ENCODE results near the gene POU3F3. TPM values are rescaled to one million over a fixed set of nuclear protein-coding genes. Genes with fewer than 3 reads are reported as not detected.
A peak's percentile ranks its signal among the peaks of the same experiment; 100 is the strongest.

Gene POU3F3
- total RNA-seq, 6 donors from 2014 or later, result not detected

GRCh38 chr2:104854498-104855220 is 744 bp downstream of the POU3F3 start:
- Histone ChIP-seq H3K36me3 (no peaks in the 10 kb centered on the region), H3K4me3 (peak overlapping the region in 1 of 4 donors; percentile 16), H3K27ac (no peak overlapping the region), H3K4me1 (peaks cover 39 to 65% (median 44%) of the 10 kb centered on the region in 4 donors), H3K9me3 (no peaks in the 10 kb centered on the region), H3K27me3 (peaks cover 0 to 81% (median 52%) of the 10 kb centered on the region in 4 donors)
- DNase-seq (peak in 1 of 2 donors; percentile 72), ATAC-seq (ENCODE audit: low FRiP score in 2 of 2) (no peak)
- TF ChIP-seq POLR2AphosphoS5 (IDR thresholded peaks at IDR 0.05) (no peak), POLR2A (IDR thresholded peaks at IDR 0.05) (no peak)
- 7 to 13% methylated on average over 33 to 36 of the region's 48 CpGs for WGBS, 2 donors

GRCh38 chr2:104855221-104856085 is 1.5 kb downstream of the POU3F3 start:
- ATAC-seq (ENCODE audit: low FRiP score in 2 of 2), result no peak
- Histone ChIP-seq H3K27me3 (peaks cover 0 to 81% (median 49%) of the 10 kb centered on the region in 4 donors), H3K4me3 (no peak overlapping the region), H3K36me3 (no peaks in the 10 kb centered on the region), H3K9me3 (no peaks in the 10 kb centered on the region), H3K4me1 (peaks cover 39 to 62% (median 44%) of the 10 kb centered on the region in 4 donors), H3K27ac (no peak overlapping the region)
- peak in 1 of 2 donors; percentile 81 for DNase-seq
- WGBS, 2 donors, result 5% methylated on average over 24 of the region's 135 CpGs; no CpG with 5 or more reads in 1 of the 2 donors
- no peak for TF ChIP-seq EP300 (IDR thresholded peaks at IDR 0.05)
- TF ChIP-seq CTCF (IDR thresholded peaks at IDR 0.05), result no peak
- TF ChIP-seq POLR2AphosphoS5 (IDR thresholded peaks at IDR 0.05), result no peak
- TF ChIP-seq POLR2A (IDR thresholded peaks at IDR 0.05), result no peak

DNA sequence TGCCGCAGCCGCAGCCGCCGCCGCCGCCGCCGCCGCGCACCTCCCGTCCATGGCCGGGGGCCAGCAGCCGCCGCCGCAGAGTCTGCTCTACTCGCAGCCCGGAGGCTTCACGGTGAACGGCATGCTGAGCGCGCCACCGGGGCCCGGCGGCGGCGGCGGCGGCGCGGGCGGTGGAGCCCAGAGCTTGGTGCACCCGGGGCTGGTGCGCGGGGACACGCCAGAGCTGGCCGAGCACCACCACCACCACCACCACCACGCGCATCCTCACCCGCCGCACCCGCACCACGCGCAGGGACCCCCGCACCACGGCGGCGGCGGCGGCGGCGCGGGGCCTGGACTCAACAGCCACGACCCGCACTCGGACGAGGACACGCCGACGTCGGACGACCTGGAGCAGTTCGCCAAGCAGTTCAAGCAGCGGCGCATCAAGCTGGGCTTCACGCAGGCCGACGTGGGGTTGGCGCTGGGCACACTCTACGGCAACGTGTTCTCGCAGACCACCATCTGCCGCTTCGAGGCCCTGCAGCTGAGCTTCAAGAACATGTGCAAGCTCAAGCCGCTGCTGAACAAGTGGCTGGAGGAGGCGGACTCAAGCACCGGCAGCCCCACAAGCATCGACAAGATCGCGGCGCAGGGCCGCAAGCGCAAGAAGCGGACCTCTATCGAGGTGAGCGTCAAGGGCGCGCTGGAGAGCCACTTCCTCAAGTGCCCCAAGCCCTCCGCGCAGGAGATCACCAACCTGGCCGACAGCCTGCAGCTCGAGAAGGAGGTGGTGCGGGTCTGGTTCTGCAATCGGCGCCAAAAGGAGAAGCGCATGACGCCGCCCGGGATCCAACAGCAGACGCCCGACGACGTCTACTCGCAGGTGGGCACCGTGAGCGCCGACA is 2.4 kb downstream of the POU3F3 start:
- TF ChIP-seq POLR2A (IDR thresholded peaks at IDR 0.05) (no peak), EP300 (IDR thresholded peaks at IDR 0.05) (no peak), CTCF (IDR thresholded peaks at IDR 0.05) (no peak)
- Histone ChIP-seq H3K9me3 (no peaks in the 10 kb centered on the region), H3K27me3 (peaks cover 0 to 81% (median 44%) of the 10 kb centered on the region in 4 donors), H3K27ac (no peak overlapping the region), H3K36me3 (no peaks in the 10 kb centered on the region), H3K4me1 (peaks cover 39 to 61% (median 44%) of the 10 kb centered on the region in 4 donors), H3K4me3 (peak overlapping the region in 2 of 4 donors; percentile 23)
- ATAC-seq (ENCODE audit: low FRiP score in 2 of 2) (no peak), DNase-seq (peak in 1 of 2 donors; percentile 80)
- WGBS, 2 donors, result 0 to 11% methylated on average over 7 to 39 of the region's 106 CpGs

- 0% methylated on average over 4 of the region's 41 CpGs; no CpG with 5 or more reads in 1 of the 2 donors for WGBS, 2 donors
- no peak for TF ChIP-seq POLR2A (IDR thresholded peaks at IDR 0.05)
- TF ChIP-seq POLR2AphosphoS5 (IDR thresholded peaks at IDR 0.05), result no peak
- no peak for TF ChIP-seq EP300 (IDR thresholded peaks at IDR 0.05)
- TF ChIP-seq CTCF (IDR thresholded peaks at IDR 0.05), result no peak
- ATAC-seq (ENCODE audit: low FRiP score in 2 of 2) (no peak), DNase-seq (peak in 1 of 2 donors; percentile 82)
- H3K27ac ChIP-seq, result no peak overlapping the region
- no peaks in the 10 kb centered on the region for H3K36me3 ChIP-seq
- H3K4me1 ChIP-seq, result peaks cover 34 to 58% (median 43%) of the 10 kb centered on the region in 4 donors
- peaks cover 0 to 81% (median 46%) of the 10 kb centered on the region in 4 donors for H3K27me3 ChIP-seq
- H3K9me3 ChIP-seq, result no peaks in the 10 kb centered on the region
- H3K4me3 ChIP-seq, result peak overlapping the region in 2 of 4 donors; percentile 23 to 26
These were observed 3.0 kb downstream of the POU3F3 start for GRCh38 chr2:104856973-104857261.
